ENCODE measurements around the gene PRADC1. TPM values are rescaled to one million over a fixed set of nuclear protein-coding genes. Genes with fewer than 3 reads are reported as not detected.

Gene PRADC1
- total RNA-seq, 1 donor = 12.1 TPM

GRCh38 chr2:73259276-73259675 lies 26.2 kb upstream of the PRADC1 start:
- DNase-seq (ENCODE audit: low read depth in 2 of 3, low spot score in 2 of 3) = no peak

GRCh38 chr2:73258913-73259215 lies 25.8 kb upstream of the PRADC1 start:
- DNase-seq (ENCODE audit: low read depth in 2 of 3, low spot score in 2 of 3) = no peak

- no peak for DNase-seq (ENCODE audit: low read depth in 2 of 3, low spot score in 2 of 3)
These were observed 25.3 kb upstream of the PRADC1 start for GRCh38 chr2:73258186-73258912.

- peak in 1 of 3 donors; percentile 34 for DNase-seq (ENCODE audit: low read depth in 2 of 3, low spot score in 2 of 3)
These were observed 24.5 kb upstream of the PRADC1 start for GRCh38 chr2:73257425-73258125.

GRCh38 chr2:73257021-73257420 lies 24.0 kb upstream of the PRADC1 start:
- DNase-seq (ENCODE audit: low read depth in 2 of 3, low spot score in 2 of 3) = no peak

- DNase-seq (ENCODE audit: low read depth in 2 of 3, low spot score in 2 of 3) = no peak
These were observed 23.5 kb upstream of the PRADC1 start for GRCh38 chr2:73256618-73256922.

GRCh38 chr2:73255907-73256617 lies 23.0 kb upstream of the PRADC1 start:
- DNase-seq (ENCODE audit: low read depth in 2 of 3, low spot score in 2 of 3) = no peak

- no peak for DNase-seq (ENCODE audit: low read depth in 2 of 3, low spot score in 2 of 3)
These were observed 22.1 kb upstream of the PRADC1 start for GRCh38 chr2:73255007-73255644.

GRCh38 chr2:73254343-73255006 lies 21.4 kb upstream of the PRADC1 start:
- DNase-seq (ENCODE audit: low read depth in 2 of 3, low spot score in 2 of 3) = no peak

GRCh38 chr2:73253901-73254300 lies 20.9 kb upstream of the PRADC1 start:
- DNase-seq (ENCODE audit: low read depth in 2 of 3, low spot score in 2 of 3) = peak in 1 of 3 donors; percentile 11

- DNase-seq (ENCODE audit: low read depth in 2 of 3, low spot score in 2 of 3) = no peak
These were observed 20.4 kb upstream of the PRADC1 start for GRCh38 chr2:73253400-73253799.

- no peak for DNase-seq (ENCODE audit: low read depth in 2 of 3, low spot score in 2 of 3)
These were observed 19.4 kb upstream of the PRADC1 start for GRCh38 chr2:73252238-73253027.

GRCh38 chr2:73250872-73251846 lies 18.1 kb upstream of the PRADC1 start:
- no peak for DNase-seq (ENCODE audit: low read depth in 2 of 3, low spot score in 2 of 3)

- DNase-seq (ENCODE audit: low read depth in 2 of 3, low spot score in 2 of 3) = no peak
These were observed 16.6 kb upstream of the PRADC1 start for GRCh38 chr2:73249636-73250035.

GRCh38 chr2:73246850-73247249 lies 13.8 kb upstream of the PRADC1 start:
- no peak for DNase-seq (ENCODE audit: low read depth in 2 of 3, low spot score in 2 of 3)

GRCh38 chr2:73244580-73244979 lies 11.5 kb upstream of the PRADC1 start:
- DNase-seq (ENCODE audit: low read depth in 2 of 3, low spot score in 2 of 3) = no peak

- no peak for DNase-seq (ENCODE audit: low read depth in 2 of 3, low spot score in 2 of 3)
These were observed 11.0 kb upstream of the PRADC1 start for GRCh38 chr2:73243884-73244570.

- DNase-seq (ENCODE audit: low read depth in 2 of 3, low spot score in 2 of 3) = no peak
These were observed 6.7 kb upstream of the PRADC1 start for GRCh38 chr2:73239776-73240175.

Measured in hematopoietic multipotent progenitor cell (in vitro differentiated cells).